SK-N-SH (cell line): ENCODE results near the gene MTURN. TPM values are rescaled to one million over a fixed set of nuclear protein-coding genes. Genes with fewer than 3 reads are reported as not detected.

Experiments
- CTCF ChIA-PET: fragments of 300-600, 350-600 bp; formaldehyde crosslinking; extraction: SDS; loops from one replicate; lab custom pipeline; 2021; lab: Yijun Ruan, JAX
- POLR2A ChIA-PET: fragments of 350-600 bp; sonication (Branson Sonifier 250); formaldehyde crosslinking; extraction: SDS; loops from one replicate; lab custom pipeline; 2020; ENCODE audit warnings: antibody characterized with exemption, inconsistent platforms; lab: Yijun Ruan, JAX
- DNase-seq: peaks from one replicate; pipeline ENCODE4 v3.0.0; 2012
- H2AFZ ChIP-seq: fragments of 200-600 bp; sonication (generic); 2 replicates; pipeline ENCODE4 v1.8.1; 2016; ENCODE audit warnings: antibody characterized with exemption, mild to moderate bottlenecking, low read depth
- H3F3A ChIP-seq: fragments of 200-600 bp; sonication (generic); replicated peaks from 2 replicates; pipeline ENCODE3; 2016; ENCODE audit warnings: antibody characterized with exemption, mild to moderate bottlenecking; ENCODE audit not compliant: insufficient read depth
- H3K27ac ChIP-seq, 2 experiments: fragments of 200-500 bp in 1 of 2; fragments of 200-600 bp in 1 of 2; sonication (Bioruptor generic) in 1 of 2; sonication (generic), shearing (Covaris generic) in 1 of 2; 2 replicates each; pipeline versions ENCODE4 v1.5.1 to v1.6.1; 2014 to 2016; ENCODE audit warnings: low read depth in 2 of 2, inconsistent platforms in 1 of 2, low read length in 1 of 2, mild to moderate bottlenecking in 1 of 2, mixed read lengths in 1 of 2
- H3K27me3 ChIP-seq: fragments of 200-600 bp; sonication (generic), shearing (Covaris generic); 2 replicates; pipeline ENCODE4 v1.6.1; 2016; ENCODE audit warnings: mixed run types; ENCODE audit not compliant: insufficient read depth
- H3K36me3 ChIP-seq, 2 experiments: fragments of 200-500 bp in 1 of 2; fragments of 200-600 bp in 1 of 2; sonication (Bioruptor generic) in 1 of 2; sonication (generic) in 1 of 2; replicated peaks in 1 of 2; 2 replicates each; pipeline versions ENCODE3 to v1.5.1; 2014 to 2016; ENCODE audit warnings: low read length in 1 of 2, mild to moderate bottlenecking in 1 of 2; ENCODE audit not compliant: insufficient read depth in 2 of 2, control insufficient read depth in 1 of 2
- H3K4me1 ChIP-seq, 2 experiments: fragments of 200-500 bp in 1 of 2; fragments of 200-600 bp in 1 of 2; sonication (Bioruptor generic) in 1 of 2; sonication (generic), shearing (Covaris generic) in 1 of 2; 2 replicates each; pipeline versions ENCODE4 v1.5.1 to v1.6.1; 2014 to 2016; ENCODE audit warnings: low read depth in 1 of 2, low read length in 1 of 2, mixed run types in 1 of 2; ENCODE audit not compliant: insufficient read depth in 2 of 2, control insufficient read depth in 1 of 2
- H3K4me2 ChIP-seq: fragments of 200-600 bp; sonication (generic), shearing (Covaris generic); 2 replicates; pipeline ENCODE4 v1.6.1; 2017; ENCODE audit warnings: mixed run types
- H3K4me3 ChIP-seq, 2 experiments: fragments of 200-500 bp in 1 of 2; fragments of 200-600 bp in 1 of 2; sonication (Bioruptor generic) in 1 of 2; sonication (generic), shearing (Covaris generic) in 1 of 2; 2 replicates each; pipeline versions ENCODE4 v1.5.1 to v1.8.1; 2014 to 2016; ENCODE audit warnings: low read depth in 2 of 2, inconsistent platforms in 1 of 2, low read length in 1 of 2, mild to moderate bottlenecking in 1 of 2, mixed read lengths in 1 of 2, moderate library complexity in 1 of 2
- H3K79me2 ChIP-seq: fragments of 200-600 bp; sonication (generic); 2 replicates; pipeline ENCODE4 v1.8.1; 2017; ENCODE audit warnings: mild to moderate bottlenecking; ENCODE audit not compliant: insufficient read depth
- H3K9ac ChIP-seq: fragments of 200-600 bp; sonication (generic); 2 replicates; pipeline ENCODE4 v1.6.1; 2017; ENCODE audit warnings: mixed run types
- H3K9me2 ChIP-seq: fragments of 200-600 bp; sonication (generic); 2 replicates; pipeline ENCODE4 v1.6.1; 2017; ENCODE audit warnings: mixed run types
- H3K9me3 ChIP-seq: fragments of 200-600 bp; sonication (generic); 2 replicates; pipeline ENCODE4 v1.6.1; 2017; ENCODE audit warnings: mixed run types, mild to moderate bottlenecking, moderate library complexity
- H4K20me1 ChIP-seq: fragments of 200-600 bp; sonication (generic); 2 replicates; pipeline ENCODE4 v1.6.1; 2017; ENCODE audit warnings: mild to moderate bottlenecking, mixed run types; ENCODE audit not compliant: insufficient read depth
- CHD2 ChIP-seq: fragments of 150-350 bp; IDR thresholded peaks from 2 replicates; pipeline ENCODE4 v1.6.1; 2018; ENCODE audit warnings: low read length; ENCODE audit not compliant: partially characterized antibody
- CTCF ChIP-seq: fragments of 200-600 bp; sonication (generic); IDR thresholded peaks from 2 replicates; pipeline ENCODE4 v1.6.1; 2017; ENCODE audit warnings: antibody characterized with exemption, mild to moderate bottlenecking, moderate library complexity
- FOSL2 ChIP-seq: IDR thresholded peaks from 2 replicates; pipeline ENCODE4 v1.4.0; 2012; ENCODE audit warnings: low read depth, mild to moderate bottlenecking, moderate library complexity, borderline replicate concordance
- GABPA ChIP-seq: IDR thresholded peaks from 2 replicates; pipeline ENCODE4 v1.4.0; 2012; ENCODE audit warnings: low read depth, mild to moderate bottlenecking
- NFIC ChIP-seq: IDR thresholded peaks from 2 replicates; pipeline ENCODE4 v1.4.0; 2012; ENCODE audit warnings: borderline replicate concordance
- POLR2AphosphoS5 ChIP-seq: IDR thresholded peaks from 2 replicates; pipeline ENCODE4 v1.6.1; 2012; ENCODE audit warnings: low read depth, low read length
- RCOR1 ChIP-seq: fragments of 150-350 bp; IDR thresholded peaks from 2 replicates; pipeline ENCODE4 v1.6.1; 2017; ENCODE audit warnings: antibody characterized with exemption, low read length
- RFX5 ChIP-seq: IDR thresholded peaks from 2 replicates; pipeline ENCODE4 v1.6.1; 2012; ENCODE audit warnings: mild to moderate bottlenecking, improper control_type of control experiment, low read length
- TCF12 ChIP-seq: IDR thresholded peaks from 2 replicates; pipeline ENCODE4 v1.4.0; 2012
- WGBS: methylation state at CpG from one replicate; pipeline ENCODE4 v1.1.6; 2017; ENCODE audit warnings: low lambda C conversion rate; 5-methylcytosine and 5-hydroxymethylcytosine counted together
- polyA plus RNA-seq, 3 experiments: library from polyadenylated mRNA; depleted of rRNA; stranded (reverse); fragments of >200 nt; gene quantifications; 2 replicates each; pipeline ENCODE4 v1.2.3, GENCODE V29; 2012
- TF ChIP-seq, protein P1 (sequence below): IDR thresholded peaks from 2 replicates; pipeline ENCODE4; 2012
- TF ChIP-seq, protein P2 (sequence below): IDR thresholded peaks from 2 replicates; pipeline ENCODE4 v1.4.0; 2012; ENCODE audit warnings: low read depth, borderline replicate concordance
- TF ChIP-seq, protein P3 (sequence below): IDR thresholded peaks from 2 replicates; pipeline ENCODE4 v1.4.0; 2012; ENCODE audit warnings: low read depth, borderline replicate concordance

The MTURN gene
- polyA plus RNA-seq, 1 of the 3 experiments (the other 2 are of a cell fraction): 9.0 TPM

GRCh38 chr7:30154111-30154587 lies 19.4 kb downstream of the MTURN start:
- no peaks in the 10 kb centered on the region for H3K4me1 ChIP-seq
- CTCF ChIA-PET: interaction anchor here (1.3 to 2.1 kb wide), 5 partner anchors 12 to 410 kb away, joined by 3 to 8 read pairs (median 6); no protein-coding TSS in a partner anchor
- H3K4me3 ChIP-seq: no peak overlapping the region
- no peaks in the 10 kb centered on the region for H3K27me3 ChIP-seq
- WGBS: 93% methylated on average over 9 of the region's 9 CpGs
- TF ChIP-seq CHD2: no peak
- TF ChIP-seq, protein P1, sequence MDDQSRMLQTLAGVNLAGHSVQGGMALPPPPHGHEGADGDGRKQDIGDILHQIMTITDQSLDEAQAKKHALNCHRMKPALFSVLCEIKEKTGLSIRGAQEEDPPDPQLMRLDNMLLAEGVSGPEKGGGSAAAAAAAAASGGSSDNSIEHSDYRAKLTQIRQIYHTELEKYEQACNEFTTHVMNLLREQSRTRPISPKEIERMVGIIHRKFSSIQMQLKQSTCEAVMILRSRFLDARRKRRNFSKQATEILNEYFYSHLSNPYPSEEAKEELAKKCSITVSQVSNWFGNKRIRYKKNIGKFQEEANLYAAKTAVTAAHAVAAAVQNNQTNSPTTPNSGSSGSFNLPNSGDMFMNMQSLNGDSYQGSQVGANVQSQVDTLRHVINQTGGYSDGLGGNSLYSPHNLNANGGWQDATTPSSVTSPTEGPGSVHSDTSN: no peak
- TF ChIP-seq CTCF: no peak
- no peak for TF ChIP-seq RCOR1
- TF ChIP-seq GABPA: no peak
- no peak for TF ChIP-seq TCF12
- H3K9me3 ChIP-seq: no peaks in the 10 kb centered on the region
- H2AFZ ChIP-seq: no peak overlapping the region
- H3K9me2 ChIP-seq: no peaks in the 10 kb centered on the region
- DNase-seq: no peak
- no peak overlapping the region for H3K27ac ChIP-seq
- POLR2A ChIA-PET: interaction anchor here (0.7 kb wide), 1 partner anchor 20 kb away, joined by 3 read pairs; no protein-coding TSS in a partner anchor
- H3K79me2 ChIP-seq: peaks cover 8% of the 10 kb centered on the region; the same call in 1 of the 2 replicates
- H3F3A ChIP-seq: no peaks in the 10 kb centered on the region
- H4K20me1 ChIP-seq: no peaks in the 10 kb centered on the region
- H3K4me2 ChIP-seq: no peak overlapping the region
- no peak overlapping the region for H3K9ac ChIP-seq
- H3K36me3 ChIP-seq: peaks cover 21 to 25% of the 10 kb centered on the region in 2 experiments

GRCh38 chr7:30155481-30155880 lies 20.7 kb downstream of the MTURN start:
- no peak for TF ChIP-seq RFX5
- TF ChIP-seq, protein P2, sequence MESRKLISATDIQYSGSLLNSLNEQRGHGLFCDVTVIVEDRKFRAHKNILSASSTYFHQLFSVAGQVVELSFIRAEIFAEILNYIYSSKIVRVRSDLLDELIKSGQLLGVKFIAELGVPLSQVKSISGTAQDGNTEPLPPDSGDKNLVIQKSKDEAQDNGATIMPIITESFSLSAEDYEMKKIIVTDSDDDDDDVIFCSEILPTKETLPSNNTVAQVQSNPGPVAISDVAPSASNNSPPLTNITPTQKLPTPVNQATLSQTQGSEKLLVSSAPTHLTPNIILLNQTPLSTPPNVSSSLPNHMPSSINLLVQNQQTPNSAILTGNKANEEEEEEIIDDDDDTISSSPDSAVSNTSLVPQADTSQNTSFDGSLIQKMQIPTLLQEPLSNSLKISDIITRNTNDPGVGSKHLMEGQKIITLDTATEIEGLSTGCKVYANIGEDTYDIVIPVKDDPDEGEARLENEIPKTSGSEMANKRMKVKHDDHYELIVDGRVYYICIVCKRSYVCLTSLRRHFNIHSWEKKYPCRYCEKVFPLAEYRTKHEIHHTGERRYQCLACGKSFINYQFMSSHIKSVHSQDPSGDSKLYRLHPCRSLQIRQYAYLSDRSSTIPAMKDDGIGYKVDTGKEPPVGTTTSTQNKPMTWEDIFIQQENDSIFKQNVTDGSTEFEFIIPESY: no peak
- no peak for TF ChIP-seq FOSL2
- TF ChIP-seq, protein P3, sequence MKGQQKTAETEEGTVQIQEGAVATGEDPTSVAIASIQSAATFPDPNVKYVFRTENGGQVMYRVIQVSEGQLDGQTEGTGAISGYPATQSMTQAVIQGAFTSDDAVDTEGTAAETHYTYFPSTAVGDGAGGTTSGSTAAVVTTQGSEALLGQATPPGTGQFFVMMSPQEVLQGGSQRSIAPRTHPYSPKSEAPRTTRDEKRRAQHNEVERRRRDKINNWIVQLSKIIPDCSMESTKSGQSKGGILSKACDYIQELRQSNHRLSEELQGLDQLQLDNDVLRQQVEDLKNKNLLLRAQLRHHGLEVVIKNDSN: no peak
- TF ChIP-seq POLR2AphosphoS5: no peak
- no peak for TF ChIP-seq TCF12
- TF ChIP-seq NFIC: no peak
- no peak overlapping the region for H3K4me3 ChIP-seq
- H4K20me1 ChIP-seq: no peaks in the 10 kb centered on the region
- CTCF ChIA-PET: interaction anchor here (1.3 to 2.1 kb wide), 6 partner anchors 9 to 409 kb away, joined by 3 to 8 read pairs (median 6); no protein-coding TSS in a partner anchor
- H3K4me1 ChIP-seq: peaks cover 0 to 3% of the 10 kb centered on the region in 2 experiments; a peak in 1 of 4 replicates
- H3K79me2 ChIP-seq: peaks cover 4% of the 10 kb centered on the region; the same call in 1 of the 2 replicates
- DNase-seq: no peak
- peaks cover 19 to 21% of the 10 kb centered on the region in 2 experiments for H3K36me3 ChIP-seq
- no peaks in the 10 kb centered on the region for H3K9me3 ChIP-seq
- no peaks in the 10 kb centered on the region for H3K27me3 ChIP-seq
- H3F3A ChIP-seq: no peaks in the 10 kb centered on the region
- 95% methylated on average over 8 of the region's 8 CpGs for WGBS
- POLR2A ChIA-PET: no interaction called here
- no peak overlapping the region for H3K4me2 ChIP-seq
- H3K9me2 ChIP-seq: no peaks in the 10 kb centered on the region
- no peak overlapping the region for H2AFZ ChIP-seq
- H3K9ac ChIP-seq: no peak overlapping the region
- no peak overlapping the region for H3K27ac ChIP-seq
